Activated T-helper 2 cell treated with anti-CD3 and anti-CD28 coated beads, Interferon-gamma antibody, Interleukin-2, Interleukin-4, amounts not matched to agents 10 μg/mL and 5 μg/mL and 100 μg/mL, durations not matched to agents 14 hours and 24 hours and 36 hours (primary cell): ENCODE measurements around the gene CHMP4B. TPM values are rescaled to one million over a fixed set of nuclear protein-coding genes. Genes with fewer than 3 reads are reported as not detected.

Experiments used
- DNase-seq: peaks from one replicate; pipeline ENCODE4 v3.0.0; 2021; ENCODE audit warnings: low spot score
- H3K27ac Mint-ChIP-seq: one replicate; pipeline ENCODE4 v1.8.0; 2021; ENCODE audit warnings: mixed read lengths
- H3K27me3 Mint-ChIP-seq: one replicate; pipeline ENCODE4 v1.8.0; 2021; ENCODE audit warnings: low read depth, mixed read lengths
- H3K36me3 Mint-ChIP-seq: one replicate; pipeline ENCODE4 v1.8.0; 2021; ENCODE audit warnings: low read depth, mixed read lengths
- H3K4me1 Mint-ChIP-seq: one replicate; pipeline ENCODE4 v1.8.0; 2021; ENCODE audit warnings: low read depth, mixed read lengths
- H3K4me3 Mint-ChIP-seq: one replicate; pipeline ENCODE4 v1.8.0; 2021; ENCODE audit warnings: low read depth, mild to moderate bottlenecking, moderate library complexity, mixed read lengths
- H3K9me3 Mint-ChIP-seq: one replicate; pipeline ENCODE4 v1.8.0; 2021; ENCODE audit warnings: mixed read lengths
- intact Hi-C: fragments of 100-400 bp; cut with micrococcal nuclease; formaldehyde crosslinking; loops from one replicate; pipeline ENCODE4 v1.15.1; 2023
- total RNA-seq: library from RNA; stranded (reverse); gene quantifications from 2 replicates; pipeline ENCODE4 v1.2.3, GENCODE V29; 2022

CHMP4B gene
- total RNA-seq, 1 donor from 2014 or later: 116 TPM

DNA sequence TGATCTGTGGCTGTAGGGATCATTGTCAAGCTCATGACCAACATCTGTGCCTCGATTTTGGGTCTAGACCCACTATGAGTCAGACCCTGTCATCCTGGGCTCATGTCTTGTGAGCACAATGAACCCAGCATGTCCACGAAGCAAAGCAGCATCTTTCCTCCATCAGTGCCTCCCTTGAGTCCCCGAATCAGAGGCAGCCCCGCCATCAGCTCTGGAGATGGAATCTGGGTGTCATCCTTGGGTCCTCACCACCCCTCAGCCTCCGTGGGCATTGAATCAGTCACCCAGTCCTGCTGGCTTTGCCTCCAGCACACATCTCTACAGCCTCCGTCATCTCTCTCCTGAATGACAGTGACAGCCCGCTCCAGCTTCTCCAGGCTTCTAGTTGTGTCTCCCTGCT, 56.9 kb downstream of the CHMP4B start:
- H3K4me3 Mint-ChIP-seq: no peak overlapping the region
- H3K27me3 Mint-ChIP-seq: peaks cover 2% of the 10 kb centered on the region
- no peaks in the 10 kb centered on the region for H3K4me1 Mint-ChIP-seq
- intact Hi-C loops: no loop called here
- no peak for DNase-seq
- H3K27ac Mint-ChIP-seq: no peak overlapping the region
- H3K9me3 Mint-ChIP-seq: no peaks in the 10 kb centered on the region
- no peaks in the 10 kb centered on the region for H3K36me3 Mint-ChIP-seq

DNA sequence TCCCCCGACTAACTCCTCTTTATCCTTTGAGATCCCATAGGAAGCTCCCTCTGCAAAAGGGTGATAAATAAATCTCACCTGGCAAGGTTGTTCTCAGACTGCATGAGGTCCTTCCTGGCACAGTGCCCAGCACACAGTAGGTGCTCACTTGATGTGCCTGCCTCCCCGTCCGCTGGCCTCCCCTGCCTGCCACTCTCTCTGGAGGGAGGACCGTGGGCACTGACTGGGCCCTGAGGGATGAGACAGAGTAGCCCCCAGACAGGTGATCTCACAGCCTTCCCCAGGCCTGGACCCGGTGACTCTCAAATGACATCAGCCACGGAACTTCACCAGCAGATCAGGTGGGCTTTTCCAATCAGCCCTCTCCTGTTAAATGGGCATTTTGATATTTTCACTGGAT, 57.4 kb downstream of the CHMP4B start:
- Mint-ChIP-seq H3K27me3 (peaks cover 2% of the 10 kb centered on the region), H3K9me3 (no peaks in the 10 kb centered on the region)
- intact Hi-C loops: no loop called here

DNA sequence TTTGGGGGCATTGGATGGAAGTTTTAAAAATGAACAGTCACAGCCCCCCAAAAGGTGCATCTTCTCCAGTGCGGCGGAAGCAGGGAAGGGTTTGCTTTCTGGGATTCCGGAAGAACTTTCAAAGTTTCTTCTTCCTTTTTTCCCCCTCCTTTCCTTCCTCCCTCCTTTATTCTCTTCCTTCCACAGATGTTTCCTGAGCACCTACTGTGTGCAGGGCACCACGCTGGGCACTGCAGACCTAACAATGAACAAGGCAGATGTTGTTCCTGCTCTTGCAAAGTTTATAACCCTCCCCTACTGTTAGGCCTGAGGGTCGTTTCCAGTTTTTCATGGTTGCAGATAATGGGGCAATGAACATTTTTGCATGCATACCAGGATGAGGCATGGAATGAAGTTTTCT, 58.1 kb downstream of the CHMP4B start:
- H3K4me3 Mint-ChIP-seq: no peak overlapping the region
- no peaks in the 10 kb centered on the region for H3K9me3 Mint-ChIP-seq
- no peaks in the 10 kb centered on the region for H3K4me1 Mint-ChIP-seq
- no peak for DNase-seq
- H3K36me3 Mint-ChIP-seq: no peaks in the 10 kb centered on the region
- no peak overlapping the region for H3K27ac Mint-ChIP-seq
- H3K27me3 Mint-ChIP-seq: peaks cover 2% of the 10 kb centered on the region
- intact Hi-C loops: no loop called here

More for the DNA sequence above, 57.4 kb downstream of the CHMP4B start:
- Mint-ChIP-seq H3K27ac (no peak overlapping the region), H3K4me1 (no peaks in the 10 kb centered on the region), H3K4me3 (no peak overlapping the region), H3K36me3 (no peaks in the 10 kb centered on the region)
- DNase-seq: no peak

DNA sequence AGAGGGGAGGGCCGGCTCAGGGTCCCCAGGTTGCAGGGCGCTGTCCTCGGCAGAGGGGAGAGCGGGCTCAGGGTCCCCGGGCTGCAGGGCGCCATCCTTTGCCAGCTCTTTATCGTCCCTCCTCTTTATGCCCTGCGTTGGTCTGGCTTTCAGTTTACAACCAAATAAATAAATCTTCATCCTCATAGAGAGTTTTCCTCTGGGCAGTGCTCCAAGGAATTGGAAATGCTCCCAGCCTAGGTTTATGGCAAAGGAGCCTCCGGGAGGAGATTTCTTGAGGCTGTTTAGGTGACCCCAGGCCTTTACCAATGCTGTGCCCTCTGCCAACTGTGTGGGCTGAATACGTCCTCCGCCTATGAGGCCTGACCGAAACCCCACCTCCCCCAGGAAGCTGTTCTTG, 60.2 kb downstream of the CHMP4B start:
- Mint-ChIP-seq H3K27ac (no peak overlapping the region), H3K4me3 (no peak overlapping the region), H3K9me3 (no peaks in the 10 kb centered on the region), H3K36me3 (no peaks in the 10 kb centered on the region), H3K27me3 (peaks cover 2% of the 10 kb centered on the region), H3K4me1 (no peaks in the 10 kb centered on the region)
- intact Hi-C loops: no loop called here
- DNase-seq: no peak

DNA sequence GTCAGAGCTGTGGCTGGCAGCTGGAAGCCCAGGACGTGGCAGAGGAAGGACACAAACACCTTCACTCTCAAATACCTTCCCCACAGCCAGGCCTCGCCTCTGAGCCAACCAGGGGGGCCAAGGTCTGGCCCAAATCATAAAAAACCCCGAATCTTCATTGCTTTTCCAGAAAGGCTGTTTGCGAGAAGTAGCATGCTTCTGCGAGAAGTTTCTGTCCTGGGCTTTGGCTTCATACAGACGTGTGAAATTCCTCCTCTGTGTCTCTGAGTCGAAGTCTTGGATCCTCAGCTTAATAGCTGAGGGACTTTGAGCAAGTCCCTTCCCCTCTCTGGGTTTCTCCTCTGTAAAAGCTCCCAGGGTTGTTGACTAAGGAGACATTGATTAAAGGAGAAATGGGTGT, 63.0 kb downstream of the CHMP4B start:
- Mint-ChIP-seq H3K27ac (no peak overlapping the region), H3K9me3 (peaks cover 11% of the 10 kb centered on the region), H3K4me3 (no peak overlapping the region), H3K36me3 (no peaks in the 10 kb centered on the region), H3K27me3 (no peaks in the 10 kb centered on the region), H3K4me1 (no peaks in the 10 kb centered on the region)
- intact Hi-C loops: no loop called here
- no peak for DNase-seq

DNA sequence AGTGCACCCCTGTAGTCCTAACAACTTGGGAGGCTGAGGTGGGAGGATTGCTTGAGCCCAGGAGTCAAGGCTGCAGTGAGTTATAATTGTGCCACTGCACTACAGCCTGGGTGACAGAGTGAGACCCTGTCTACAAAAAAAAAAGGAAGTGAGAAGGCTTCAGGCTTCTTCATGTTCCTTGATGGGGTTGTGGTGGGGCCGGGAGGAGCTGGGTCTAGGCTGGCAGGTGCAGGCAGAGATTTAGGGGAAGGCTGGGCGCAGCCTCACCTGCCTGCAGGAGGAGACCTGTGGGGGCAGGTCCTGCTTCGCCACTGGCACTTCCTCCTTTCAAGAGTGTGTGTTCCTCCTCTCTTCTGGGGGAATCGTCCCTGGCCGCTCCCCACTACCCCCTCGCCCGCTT, 63.9 kb downstream of the CHMP4B start:
- intact Hi-C loops: no loop called here
- no peak overlapping the region for H3K4me3 Mint-ChIP-seq
- no peak for DNase-seq
- no peaks in the 10 kb centered on the region for H3K36me3 Mint-ChIP-seq
- no peaks in the 10 kb centered on the region for H3K4me1 Mint-ChIP-seq
- H3K27me3 Mint-ChIP-seq: no peaks in the 10 kb centered on the region
- H3K27ac Mint-ChIP-seq: no peak overlapping the region
- peaks cover 12% of the 10 kb centered on the region for H3K9me3 Mint-ChIP-seq

DNA sequence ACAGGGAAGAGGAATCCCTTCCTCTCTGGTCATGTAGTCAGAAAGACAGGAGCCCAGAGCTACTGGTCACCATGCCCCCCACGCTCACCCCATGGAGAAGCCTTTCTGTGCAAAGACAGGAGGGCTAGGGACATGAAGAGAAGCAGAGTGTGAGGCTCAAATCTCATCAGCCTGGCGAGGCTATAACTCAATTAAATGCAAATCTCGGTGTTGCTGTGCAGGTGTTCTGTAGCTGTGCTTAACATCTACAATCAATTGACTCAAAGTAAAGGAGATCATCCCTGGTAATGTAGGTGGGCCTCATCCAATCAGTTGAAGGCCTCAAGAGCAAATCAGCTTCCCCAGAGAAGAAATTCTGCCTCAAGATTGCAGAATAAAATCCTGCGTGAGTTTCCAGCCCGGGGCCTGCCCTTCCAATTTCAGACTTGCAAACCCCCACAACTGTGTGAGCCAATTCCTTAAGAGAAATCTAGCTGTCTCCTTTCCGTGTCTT, 64.4 kb downstream of the CHMP4B start:
- H3K36me3 Mint-ChIP-seq: no peaks in the 10 kb centered on the region
- H3K27ac Mint-ChIP-seq: no peak overlapping the region
- no peaks in the 10 kb centered on the region for H3K27me3 Mint-ChIP-seq
- peaks cover 17% of the 10 kb centered on the region for H3K9me3 Mint-ChIP-seq
- H3K4me1 Mint-ChIP-seq: no peaks in the 10 kb centered on the region
- no peak for DNase-seq
- no peak overlapping the region for H3K4me3 Mint-ChIP-seq
- intact Hi-C loops: no loop called here

DNA sequence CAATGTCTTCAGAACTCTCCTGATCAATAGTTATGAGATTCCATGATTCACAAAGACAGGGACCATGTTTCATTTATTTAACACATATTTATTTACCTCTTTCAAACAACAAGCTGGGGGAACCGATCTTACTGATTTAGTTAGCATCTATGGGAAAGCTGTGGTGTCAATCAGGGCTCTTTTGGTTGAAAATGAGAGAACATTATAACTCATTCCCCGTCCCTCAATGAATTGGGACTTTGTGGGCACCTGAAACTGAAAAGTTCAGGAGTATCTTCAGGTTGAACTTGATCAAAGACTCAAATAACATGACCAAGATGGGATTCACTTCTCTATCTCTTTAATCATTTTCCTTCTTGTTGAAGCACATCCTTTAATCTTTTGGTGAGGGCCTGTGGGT, 67.4 kb downstream of the CHMP4B start:
- H3K4me1 Mint-ChIP-seq: no peaks in the 10 kb centered on the region
- H3K9me3 Mint-ChIP-seq: peaks cover 20% of the 10 kb centered on the region
- H3K27me3 Mint-ChIP-seq: no peaks in the 10 kb centered on the region
- intact Hi-C loops: no loop called here
- no peak overlapping the region for H3K27ac Mint-ChIP-seq
- no peak for DNase-seq
- H3K36me3 Mint-ChIP-seq: no peaks in the 10 kb centered on the region
- no peak overlapping the region for H3K4me3 Mint-ChIP-seq

DNA sequence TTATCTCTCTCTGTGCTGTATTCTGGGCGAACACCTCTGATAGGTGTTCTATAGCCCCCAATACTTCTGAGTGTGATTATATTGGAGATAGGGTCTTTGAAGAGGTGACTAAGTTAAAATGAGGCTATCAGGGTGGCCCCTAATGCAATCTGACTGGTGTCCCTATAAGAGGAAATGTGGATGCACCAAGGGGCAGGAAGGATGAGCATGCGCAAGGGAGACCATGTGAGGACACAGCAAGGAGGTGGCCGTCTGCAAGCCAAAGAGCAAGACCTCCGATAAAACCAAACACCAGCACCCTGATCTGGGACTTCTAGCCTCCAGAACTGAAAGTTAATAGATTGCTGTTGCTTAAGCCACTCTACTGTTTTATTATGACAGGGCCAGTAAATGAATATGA, 69.2 kb downstream of the CHMP4B start:
- intact Hi-C loops: no loop called here
- H3K4me1 Mint-ChIP-seq: peaks cover 3% of the 10 kb centered on the region
- H3K27ac Mint-ChIP-seq: no peak overlapping the region
- H3K4me3 Mint-ChIP-seq: no peak overlapping the region
- H3K27me3 Mint-ChIP-seq: no peaks in the 10 kb centered on the region
- no peaks in the 10 kb centered on the region for H3K36me3 Mint-ChIP-seq
- no peak for DNase-seq
- H3K9me3 Mint-ChIP-seq: peaks cover 20% of the 10 kb centered on the region

DNA sequence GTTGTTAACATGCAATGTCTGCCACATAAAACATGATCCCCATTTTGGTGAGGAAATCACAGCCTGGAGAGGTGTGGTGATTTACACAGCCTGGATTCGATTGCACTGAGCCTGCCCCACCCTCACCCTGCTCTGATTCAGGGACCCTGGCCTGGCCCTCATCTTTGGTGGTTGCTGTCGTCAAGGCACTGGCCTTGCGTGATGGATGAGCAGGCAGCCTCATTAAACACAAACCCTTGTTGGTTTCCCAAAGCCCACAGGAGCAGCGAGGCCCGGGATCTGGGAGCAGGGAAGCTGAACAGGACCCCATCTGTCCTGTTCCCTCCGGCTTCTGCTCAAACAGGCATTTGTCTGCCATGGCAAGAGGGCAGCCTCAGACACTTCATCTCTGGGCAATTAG, 70.8 kb downstream of the CHMP4B start:
- peaks cover 20% of the 10 kb centered on the region for H3K9me3 Mint-ChIP-seq
- peaks cover 3% of the 10 kb centered on the region for H3K4me1 Mint-ChIP-seq
- H3K27me3 Mint-ChIP-seq: no peaks in the 10 kb centered on the region
- no peak overlapping the region for H3K27ac Mint-ChIP-seq
- H3K4me3 Mint-ChIP-seq: no peak overlapping the region
- intact Hi-C loops: no loop called here
- H3K36me3 Mint-ChIP-seq: no peaks in the 10 kb centered on the region
- no peak for DNase-seq

DNA sequence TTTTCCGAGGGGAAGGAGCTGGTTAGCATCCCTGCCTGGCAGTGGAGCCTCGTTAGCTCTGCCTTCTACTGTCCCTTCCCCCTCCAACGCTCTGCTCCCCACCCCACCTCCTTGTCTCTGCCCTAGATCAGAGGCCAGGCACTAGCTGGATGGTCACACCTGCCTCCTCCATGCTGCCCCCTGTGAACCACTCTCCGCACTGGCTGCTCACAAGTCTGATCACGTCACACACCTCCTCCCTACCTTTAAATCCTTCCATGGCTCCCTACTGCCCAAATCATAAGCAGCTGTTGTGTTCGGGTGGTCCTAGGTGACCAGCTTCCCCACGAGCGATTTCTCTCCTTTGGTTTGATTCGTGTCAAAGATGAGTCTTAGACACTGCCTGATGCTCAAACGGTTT, 71.3 kb downstream of the CHMP4B start:
- no peak for DNase-seq
- Mint-ChIP-seq H3K4me1 (peaks cover 3% of the 10 kb centered on the region), H3K36me3 (no peaks in the 10 kb centered on the region), H3K4me3 (no peak overlapping the region), H3K27me3 (no peaks in the 10 kb centered on the region), H3K27ac (no peak overlapping the region), H3K9me3 (peaks cover 20% of the 10 kb centered on the region)
- intact Hi-C loops: no loop called here

DNA sequence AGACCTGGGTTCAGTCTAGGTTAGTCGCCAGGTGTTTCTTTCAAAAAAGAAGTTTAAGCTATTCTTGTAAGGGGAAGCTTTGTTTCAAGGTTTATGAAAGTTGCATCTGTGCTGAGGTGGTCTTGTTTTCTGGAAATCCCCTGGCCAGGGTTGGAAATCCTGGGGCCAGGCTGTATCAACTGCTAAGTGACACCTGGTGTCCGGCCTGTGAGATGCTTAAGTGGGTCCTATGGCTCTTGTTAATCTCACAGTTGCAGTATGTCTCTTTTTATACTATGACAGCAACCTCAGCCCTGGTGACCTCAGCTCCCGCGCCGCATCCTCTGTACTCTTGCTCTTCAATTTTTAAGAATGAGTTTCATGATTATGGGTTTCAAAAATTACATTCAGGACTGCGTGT, 72.0 kb downstream of the CHMP4B start:
- intact Hi-C loops: no loop called here
- no peak overlapping the region for H3K4me3 Mint-ChIP-seq

DNA sequence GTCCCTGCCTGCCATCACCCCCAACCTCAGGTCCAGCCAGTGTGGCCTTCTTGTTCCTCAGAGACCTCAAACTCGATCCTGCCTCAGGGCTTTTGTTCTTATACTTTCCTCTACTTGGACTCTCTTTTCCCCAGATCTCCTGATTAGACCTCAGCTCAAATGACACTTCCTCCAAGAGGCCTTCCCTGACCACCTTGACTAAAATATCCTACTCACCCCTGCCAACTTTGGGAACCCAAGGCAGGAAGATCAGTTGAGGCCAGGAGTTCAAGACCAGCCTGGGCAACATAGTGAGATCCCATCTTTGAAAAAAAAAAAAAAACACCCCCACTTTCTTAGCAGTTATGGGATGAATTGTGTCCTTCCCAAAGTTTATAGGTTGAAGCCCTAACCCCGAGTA, 73.5 kb downstream of the CHMP4B start:
- Mint-ChIP-seq H3K9me3 (peaks cover 9% of the 10 kb centered on the region), H3K27me3 (peaks cover 4% of the 10 kb centered on the region), H3K4me3 (no peak overlapping the region), H3K36me3 (no peaks in the 10 kb centered on the region), H3K4me1 (peaks cover 3% of the 10 kb centered on the region), H3K27ac (no peak overlapping the region)
- intact Hi-C loops: no loop called here
- no peak for DNase-seq

More for the DNA sequence above, 72.0 kb downstream of the CHMP4B start:
- Mint-ChIP-seq H3K27me3 (no peaks in the 10 kb centered on the region), H3K27ac (no peak overlapping the region), H3K36me3 (no peaks in the 10 kb centered on the region), H3K4me1 (peaks cover 3% of the 10 kb centered on the region), H3K9me3 (peaks cover 16% of the 10 kb centered on the region)
- no peak for DNase-seq

DNA sequence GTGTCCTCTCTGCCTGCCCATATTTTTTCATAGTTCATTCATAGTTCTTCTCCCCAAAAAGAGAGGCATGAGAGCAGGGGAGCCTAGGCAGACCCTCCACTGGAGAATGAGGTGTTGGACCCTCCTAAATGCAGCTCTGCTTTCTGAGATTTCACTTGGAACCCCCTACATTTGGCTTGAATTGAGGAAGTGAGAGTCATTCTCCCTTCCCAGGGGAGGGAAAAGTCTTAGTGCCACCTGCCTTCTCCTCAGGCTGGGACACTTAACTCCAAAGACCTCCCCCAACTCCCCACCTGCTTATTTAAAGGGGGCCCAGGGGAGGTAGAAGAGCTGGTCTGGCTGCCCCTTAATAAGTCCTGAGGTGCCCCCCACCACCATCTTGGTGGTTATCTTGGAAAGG, 78.2 kb downstream of the CHMP4B start:
- no peaks in the 10 kb centered on the region for H3K9me3 Mint-ChIP-seq
- DNase-seq: no peak
- no peak overlapping the region for H3K27ac Mint-ChIP-seq
- no peaks in the 10 kb centered on the region for H3K36me3 Mint-ChIP-seq
- intact Hi-C loops: no loop called here
- no peak overlapping the region for H3K4me3 Mint-ChIP-seq
- no peaks in the 10 kb centered on the region for H3K4me1 Mint-ChIP-seq
- peaks cover 17% of the 10 kb centered on the region for H3K27me3 Mint-ChIP-seq
